A549 (cell line): Measurements from ENCODE around the gene KPTN. TPM values are rescaled to one million over a fixed set of nuclear protein-coding genes. Genes with fewer than 3 reads are reported as not detected.

ENCODE experiments used
- ATAC-seq, 2 experiments: fragments of 200-7000 bp in 1 of 2; fragments of >200 bp in 1 of 2; cut with Nextera tagmentation in 1 of 2; cut with Tn5 transposase in 1 of 2; 3 replicates each; pipeline versions ENCODE4 v1.8.0 to v1.9.1; 2018 to 2020; ENCODE audit warnings: mild to moderate bottlenecking in 1 of 2, moderate library complexity in 1 of 2
- CTCF ChIA-PET: fragments of 300-600 bp; sonication (Branson Sonifier 250); formaldehyde crosslinking; extraction: SDS; loops from one replicate; lab custom pipeline; 2021; ENCODE audit warnings: antibody characterized with exemption, inconsistent platforms; lab: Yijun Ruan, JAX
- POLR2A ChIA-PET: fragments of 350-600 bp; formaldehyde crosslinking; extraction: SDS; loops from one replicate; lab custom pipeline; 2021; ENCODE audit warnings: antibody characterized with exemption, inconsistent platforms; lab: Yijun Ruan, JAX
- DNase-seq, 2 experiments: peaks; one replicate each; pipeline versions ENCODE4 v3.0.0 to v3.0.0-alpha.2; 2011 to 2016; ENCODE audit warnings: low read depth in 1 of 2, low spot score in 1 of 2
- FAIRE-seq: peaks from 2 replicates; lab custom pipeline; 2011; peaks lifted over from hg19 to GRCh38; lab: Jason Lieb, UNC
- H3K27ac ChIP-seq, 2 experiments: fragments of >200 bp; sonication (Bioruptor Twin); formaldehyde crosslinking; 3 replicates each; pipeline ENCODE4 v1.5.1; 2016 to 2017
- H3K4me1 ChIP-seq: fragments of >200 bp; sonication (Bioruptor Twin); formaldehyde crosslinking; 3 replicates; pipeline ENCODE4 v1.6.1; 2016
- H3K4me2 ChIP-seq: fragments of >200 bp; sonication (Bioruptor Twin); formaldehyde crosslinking; 3 replicates; pipeline ENCODE4 v1.6.1; 2016
- H3K4me3 ChIP-seq: fragments of >200 bp; sonication (Bioruptor Twin); formaldehyde crosslinking; 3 replicates; pipeline ENCODE4 v1.5.1; 2016
- H3K9me3 ChIP-seq: fragments of >200 bp; sonication (Bioruptor Twin); formaldehyde crosslinking; 3 replicates; pipeline ENCODE4 v1.6.1; 2016
- BHLHE40 ChIP-seq: IDR thresholded peaks from 2 replicates; pipeline ENCODE4 v1.6.1; 2012; ENCODE audit warnings: low read depth, low read length, inconsistent platforms
- CEBPB ChIP-seq, 2 experiments: fragments of >200 bp in 1 of 2; sonication (Bioruptor Twin) in 1 of 2; formaldehyde crosslinking in 1 of 2; IDR thresholded peaks; 2 replicates each; pipeline ENCODE4 v1.6.1; 2012 to 2016
- E2F6 ChIP-seq: IDR thresholded peaks from 2 replicates; pipeline ENCODE4 v1.6.1; 2012; ENCODE audit warnings: low read depth, borderline replicate concordance
- FOSL2 ChIP-seq, 2 experiments: fragments of 450-650 bp in 1 of 2; fragments of >200 bp in 1 of 2; sonication (Bioruptor Twin) in 1 of 2; formaldehyde crosslinking; IDR thresholded peaks; 2 replicates each; pipeline versions ENCODE4 v1.5.0 to v1.6.1; 2016 to 2020; ENCODE audit warnings: mild to moderate bottlenecking in 1 of 2, moderate library complexity in 1 of 2
- HDAC2 ChIP-seq: fragments of 200-600 bp; sonication (generic); IDR thresholded peaks from 2 replicates; pipeline ENCODE4 v1.6.1; 2016
- HEYL ChIP-seq: fragments of 250-450 bp; sonication (Bioruptor Pico); IDR thresholded peaks from 2 replicates; pipeline ENCODE4 v1.8.0; 2021; ENCODE audit warnings: mild to moderate bottlenecking, moderate library complexity
- HOXA7 ChIP-seq: fragments of 250-450 bp; sonication (Bioruptor Pico); IDR thresholded peaks from 2 replicates; pipeline ENCODE4 v1.5.0; 2020; ENCODE audit warnings: mild to moderate bottlenecking, moderate library complexity
- HOXB13 ChIP-seq: fragments of 250-450 bp; sonication (Bioruptor Pico); IDR thresholded peaks from 2 replicates; pipeline ENCODE4 v1.5.0; 2020; ENCODE audit warnings: low read depth, mild to moderate bottlenecking, moderate library complexity
- JUNB ChIP-seq: fragments of >200 bp; sonication (Bioruptor Twin); formaldehyde crosslinking; IDR thresholded peaks from 2 replicates; pipeline ENCODE4 v1.6.1; 2016
- MAFK ChIP-seq: fragments of 450-650 bp; IDR thresholded peaks from 2 replicates; pipeline ENCODE4 v1.6.1; 2014; ENCODE audit not compliant: partially characterized antibody
- NR3C1 ChIP-seq: fragments of >200 bp; sonication (Bioruptor Twin); formaldehyde crosslinking; IDR thresholded peaks from 3 replicates; pipeline ENCODE4 v1.6.1; 2017
- PHF8 ChIP-seq: fragments of 200-600 bp; sonication (generic); IDR thresholded peaks from 2 replicates; pipeline ENCODE4 v1.6.1; 2016; ENCODE audit warnings: low read depth, mild to moderate bottlenecking, antibody characterized with exemption, moderate library complexity, borderline replicate concordance
- REST ChIP-seq: fragments of 200-600 bp; sonication (generic); IDR thresholded peaks from 2 replicates; pipeline ENCODE4 v1.6.1; 2016; ENCODE audit warnings: antibody characterized with exemption, mild to moderate bottlenecking, moderate library complexity
- TP53 ChIP-seq: fragments of 250-450 bp; sonication (Bioruptor Pico); IDR thresholded peaks from 2 replicates; pipeline ENCODE4 v1.5.0; 2021; ENCODE audit warnings: mild to moderate bottlenecking, moderate library complexity
- ZC3H11A ChIP-seq: fragments of 450-650 bp; IDR thresholded peaks from 2 replicates; pipeline ENCODE4 v1.6.1; 2014; ENCODE audit warnings: antibody characterized with exemption, mild to moderate bottlenecking
- ZNF302 ChIP-seq: fragments of 250-450 bp; sonication (Bioruptor Pico); IDR thresholded peaks from 2 replicates; pipeline ENCODE4 v1.9.0; 2021; ENCODE audit warnings: inconsistent platforms, mild to moderate bottlenecking, moderate library complexity
- WGBS: methylation state at CpG from one replicate; pipeline ENCODE4 v1.1.6; 2017; ENCODE audit errors: missing lambda C conversion rate; 5-methylcytosine and 5-hydroxymethylcytosine counted together
- polyA plus RNA-seq, 4 experiments: library from polyadenylated mRNA; depleted of rRNA in 3 of 4; stranded (reverse); fragments of >200 nt; fragmentation: RNase III in 1 of 4; extraction: RNeasy Plus Mini Kit Qiagen cat#74134 plus additional on column Dnase treatment in 1 of 4; gene quantifications; 2 replicates in 3 of 4; 3 replicates in 1 of 4; pipeline ENCODE4 v1.2.3, GENCODE V29; 2011 to 2017
- TF ChIP-seq, protein P1 (sequence below): fragments of 250-450 bp; sonication (Bioruptor Pico); IDR thresholded peaks from 2 replicates; pipeline ENCODE4 v1.5.0; 2020; ENCODE audit warnings: low read depth, mild to moderate bottlenecking, moderate library complexity

KPTN gene
- polyA plus RNA-seq, 2 of the 4 experiments (the other 2 are of a cell fraction): 10.6 to 20.6 TPM

- no peak overlapping the region for H3K4me3 ChIP-seq
- CTCF ChIA-PET: interaction anchor here (1.0 to 9.7 kb wide), 11 partner anchors 13 to 215 kb away, joined by 3 to 58 read pairs (median 6); partner anchors contain the start of genes EHD2, KPTN and NAPA
Measured at GRCh38 chr19:47498561-47498960, 14.5 kb upstream of the KPTN start.

DNA sequence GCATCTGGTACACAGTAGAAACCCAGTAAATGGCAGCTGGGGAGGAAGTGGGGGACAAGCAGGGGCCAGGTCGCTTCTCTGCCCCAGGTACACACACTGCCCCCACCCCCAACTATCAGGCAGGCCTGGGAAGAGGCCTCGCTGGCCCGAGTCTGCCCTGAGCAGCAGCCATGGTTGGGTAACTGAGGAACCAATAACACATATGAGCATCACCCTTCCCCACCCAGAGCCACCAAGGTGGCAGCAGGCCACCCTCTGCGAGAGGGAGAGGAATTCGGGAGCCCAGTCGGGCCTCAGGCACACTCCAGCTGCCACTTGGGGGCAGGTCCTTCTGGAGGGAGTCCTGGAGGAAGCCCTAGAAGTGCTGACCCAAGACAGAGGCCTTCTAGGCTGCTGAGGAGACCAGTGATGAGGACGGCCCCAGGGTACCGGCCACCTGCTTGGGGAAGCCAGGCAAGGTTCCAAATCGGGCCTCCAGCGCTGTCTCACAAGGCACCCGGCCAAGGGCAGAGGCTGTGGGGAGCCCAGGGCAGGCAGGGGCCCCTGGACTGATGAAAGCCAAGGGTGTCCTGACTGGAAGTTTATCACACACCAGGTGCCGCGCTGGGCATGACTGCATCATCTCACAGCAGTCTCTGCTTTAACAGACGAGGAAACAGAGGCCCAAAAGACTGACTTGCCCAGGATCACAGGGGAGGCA lies 14.0 kb upstream of the KPTN start:
- Histone ChIP-seq H3K9me3 (no peaks in the 10 kb centered on the region), H3K27ac (no peak overlapping the region), H3K4me2 (no peak overlapping the region)
- FAIRE-seq (no peak), ATAC-seq (no peak)
- CTCF ChIA-PET: interaction anchor here (1.1 to 9.7 kb wide), 8 partner anchors 13 to 200 kb away, joined by 3 to 58 read pairs (median 22); partner anchors contain the start of genes KPTN and NAPA
- TF ChIP-seq TP53: no peak
- TF ChIP-seq NR3C1: no peak
- TF ChIP-seq MAFK: no peak
- no peak for TF ChIP-seq E2F6
- TF ChIP-seq JUNB: no peak
- no peak for TF ChIP-seq HOXB13
- TF ChIP-seq REST: no peak
- no peak for TF ChIP-seq PHF8
- TF ChIP-seq CEBPB (IDR thresholded peaks at IDR 0.05): no peak
- TF ChIP-seq HDAC2: no peak
- TF ChIP-seq FOSL2 (IDR thresholded peaks at IDR 0.05): no peak
- TF ChIP-seq FOSL2 (CRISPR knock-in tag; IDR thresholded peaks at IDR 0.05): no peak
- TF ChIP-seq BHLHE40: no peak
- no peak for TF ChIP-seq HOXA7 (CRISPR knock-in tag)
- no peak for TF ChIP-seq ZNF302 (CRISPR knock-in tag)
- no peak for TF ChIP-seq ZC3H11A
- TF ChIP-seq HEYL: no peak
- TF ChIP-seq, all 56 proteins: peak for 0
- POLR2A ChIA-PET: no interaction called here
- 88% methylated on average over 13 of the region's 14 CpGs for WGBS
- no peak for DNase-seq
- H3K4me1 ChIP-seq: no peaks in the 10 kb centered on the region
- no peak overlapping the region for H3K4me3 ChIP-seq

More at GRCh38 chr19:47498561-47498960, 14.5 kb upstream of the KPTN start:
- FAIRE-seq (no peak), DNase-seq (no peak), ATAC-seq (no peak)
- WGBS: 98% methylated on average over 5 of the region's 5 CpGs
- no peaks in the 10 kb centered on the region for H3K9me3 ChIP-seq
- no peak for TF ChIP-seq E2F6
- TF ChIP-seq, protein P1, sequence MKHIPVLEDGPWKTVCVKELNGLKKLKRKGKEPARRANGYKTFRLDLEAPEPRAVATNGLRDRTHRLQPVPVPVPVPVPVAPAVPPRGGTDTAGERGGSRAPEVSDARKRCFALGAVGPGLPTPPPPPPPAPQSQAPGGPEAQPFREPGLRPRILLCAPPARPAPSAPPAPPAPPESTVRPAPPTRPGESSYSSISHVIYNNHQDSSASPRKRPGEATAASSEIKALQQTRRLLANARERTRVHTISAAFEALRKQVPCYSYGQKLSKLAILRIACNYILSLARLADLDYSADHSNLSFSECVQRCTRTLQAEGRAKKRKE (CRISPR knock-in tag): no peak
- no peaks in the 10 kb centered on the region for H3K4me1 ChIP-seq
- H3K27ac ChIP-seq: no peak overlapping the region
- H3K4me2 ChIP-seq: no peak overlapping the region
- POLR2A ChIA-PET: no interaction called here
